Measurements from ENCODE around the gene SPRR2E.
A peak's percentile ranks its signal among the peaks of the same experiment; 100 is the strongest.
"Not testable (repeated sequence)": the region's sequence is repeated elsewhere in the genome, so short reads cannot be mapped to it uniquely, and the experiment has no call there.

SPRR2E gene

GRCh38 chr1:153058154-153058553, 36.2 kb downstream of the SPRR2E start:
- H3K27me3 ChIP-seq (replicated peaks; ENCODE audit: insufficient read depth, low read length): no peaks in the 10 kb centered on the region
- H3K79me2 ChIP-seq (ENCODE audit: low read length): no peaks in the 10 kb centered on the region
- H3K9me3 ChIP-seq (replicated peaks; ENCODE audit: insufficient read depth, low read length): no peaks in the 10 kb centered on the region
- peak; percentile 11; the same call in 1 of the 2 replicates for TF ChIP-seq CTCF (IDR thresholded peaks at IDR 0.05; ENCODE audit: low read length)
- no peak for TF ChIP-seq EZH2 (optimal IDR thresholded peaks at IDR 0.05; ENCODE audit: low read depth, low read length)
- TF ChIP-seq EZH2phosphoT487 (IDR thresholded peaks at IDR 0.05; ENCODE audit: low read length): no peak
- H3F3A ChIP-seq (ENCODE audit: insufficient read depth, low read length): no peaks in the 10 kb centered on the region
- no peak overlapping the region for H2AFZ ChIP-seq (ENCODE audit: low read length)
- no peak for DNase-seq
- H3K27ac ChIP-seq (ENCODE audit: low read length): no peak overlapping the region
- H3K36me3 ChIP-seq (replicated peaks; ENCODE audit: insufficient read depth, low read length): no peaks in the 10 kb centered on the region
- peaks cover 13% of the 10 kb centered on the region for H3K4me1 ChIP-seq (ENCODE audit: low read length)
- no peaks in the 10 kb centered on the region for H3K9me2 ChIP-seq (replicated peaks; ENCODE audit: insufficient read depth, low read length)
- no peaks in the 10 kb centered on the region for H4K20me1 ChIP-seq (ENCODE audit: insufficient read depth, low read length)
- H3K4me2 ChIP-seq (ENCODE audit: low read depth, low read length): no peak overlapping the region
- no peak overlapping the region for H3K4me3 ChIP-seq (ENCODE audit: low read length)
- no peak overlapping the region for H3K9ac ChIP-seq (ENCODE audit: low read length)

- no peaks in the 10 kb centered on the region for H3K36me3 ChIP-seq (replicated peaks; ENCODE audit: insufficient read depth, low read length)
- no peaks in the 10 kb centered on the region for H3K27me3 ChIP-seq (replicated peaks; ENCODE audit: insufficient read depth, low read length)
- no peaks in the 10 kb centered on the region for H3F3A ChIP-seq (ENCODE audit: insufficient read depth, low read length)
- no peaks in the 10 kb centered on the region for H4K20me1 ChIP-seq (ENCODE audit: insufficient read depth, low read length)
- TF ChIP-seq CTCF (IDR thresholded peaks at IDR 0.05; ENCODE audit: low read length): no peak
- TF ChIP-seq EZH2phosphoT487 (IDR thresholded peaks at IDR 0.05; ENCODE audit: low read length): no peak
- no peak for TF ChIP-seq EZH2 (optimal IDR thresholded peaks at IDR 0.05; ENCODE audit: low read depth, low read length)
- peak within 1 kb of the TSS; percentile 22 for H3K4me2 ChIP-seq (ENCODE audit: low read depth, low read length)
- H3K9me3 ChIP-seq (replicated peaks; ENCODE audit: insufficient read depth, low read length): no peaks in the 10 kb centered on the region
- peaks cover 13% of the 10 kb centered on the region for H3K4me1 ChIP-seq (ENCODE audit: low read length)
- H3K79me2 ChIP-seq (ENCODE audit: low read length): no peaks in the 10 kb centered on the region
- no peak within 1 kb of the TSS for H2AFZ ChIP-seq (ENCODE audit: low read length)
- no peak within 1 kb of the TSS for H3K27ac ChIP-seq (ENCODE audit: low read length)
- H3K9me2 ChIP-seq (replicated peaks; ENCODE audit: insufficient read depth, low read length): no peaks in the 10 kb centered on the region
- H3K4me3 ChIP-seq (ENCODE audit: low read length): no peak within 1 kb of the TSS
- H3K9ac ChIP-seq (ENCODE audit: low read length): no peak within 1 kb of the TSS
- DNase-seq: peak; percentile 56
Measured at GRCh38 chr1:153057375-153057774, 37.0 kb downstream of the SPRR2E start, which contains the start of gene SPRR2A. TSS of gene SPRR2A (minus strand) at chr1:153057512. CDS start at chr1:153056735, 777 bp downstream.

GRCh38 chr1:153056111-153056510, 38.2 kb downstream of the SPRR2E start:
- H3K27me3 ChIP-seq (replicated peaks; ENCODE audit: insufficient read depth, low read length); H4K20me1 ChIP-seq (ENCODE audit: insufficient read depth, low read length); H3K4me2 ChIP-seq (ENCODE audit: low read depth, low read length); H3K9me2 ChIP-seq (replicated peaks; ENCODE audit: insufficient read depth, low read length); H3K79me2 ChIP-seq (ENCODE audit: low read length); H3K36me3 ChIP-seq (replicated peaks; ENCODE audit: insufficient read depth, low read length); DNase-seq; H3K4me3 ChIP-seq (ENCODE audit: low read length); H3K9me3 ChIP-seq (replicated peaks; ENCODE audit: insufficient read depth, low read length); H3K27ac ChIP-seq (ENCODE audit: low read length); H3F3A ChIP-seq (ENCODE audit: insufficient read depth, low read length); H2AFZ ChIP-seq (ENCODE audit: low read length); H3K9ac ChIP-seq (ENCODE audit: low read length): not testable (repeated sequence)
- peaks cover 13% of the 10 kb centered on the region for H3K4me1 ChIP-seq (ENCODE audit: low read length)

GRCh38 chr1:153049211-153049610, 45.1 kb downstream of the SPRR2E start:
- H4K20me1 ChIP-seq (ENCODE audit: insufficient read depth, low read length): no peaks in the 10 kb centered on the region
- no peak overlapping the region for H3K27ac ChIP-seq (ENCODE audit: low read length)
- no peaks in the 10 kb centered on the region for H3K9me2 ChIP-seq (replicated peaks; ENCODE audit: insufficient read depth, low read length)
- no peak for DNase-seq
- no peaks in the 10 kb centered on the region for H3K36me3 ChIP-seq (replicated peaks; ENCODE audit: insufficient read depth, low read length)
- no peak for TF ChIP-seq EZH2 (optimal IDR thresholded peaks at IDR 0.05; ENCODE audit: low read depth, low read length)
- TF ChIP-seq EZH2phosphoT487 (IDR thresholded peaks at IDR 0.05; ENCODE audit: low read length): no peak
- no peak for TF ChIP-seq CTCF (IDR thresholded peaks at IDR 0.05; ENCODE audit: low read length)
- no peaks in the 10 kb centered on the region for H3K79me2 ChIP-seq (ENCODE audit: low read length)
- H2AFZ ChIP-seq (ENCODE audit: low read length): no peak overlapping the region
- H3K27me3 ChIP-seq (replicated peaks; ENCODE audit: insufficient read depth, low read length): no peaks in the 10 kb centered on the region
- no peak overlapping the region for H3K9ac ChIP-seq (ENCODE audit: low read length)
- no peak overlapping the region for H3K4me3 ChIP-seq (ENCODE audit: low read length)
- H3K4me2 ChIP-seq (ENCODE audit: low read depth, low read length): no peak overlapping the region
- H3K4me1 ChIP-seq (ENCODE audit: low read length): peaks cover 5% of the 10 kb centered on the region; the same call in 1 of the 2 replicates
- H3F3A ChIP-seq (ENCODE audit: insufficient read depth, low read length): no peaks in the 10 kb centered on the region
- no peaks in the 10 kb centered on the region for H3K9me3 ChIP-seq (replicated peaks; ENCODE audit: insufficient read depth, low read length)

Measured in MM.1S (cell line).